GM21723 (cell line): ENCODE data around the gene C1QTNF3.
"Not testable (repeated sequence)": the region's sequence is repeated elsewhere in the genome, so short reads cannot be mapped to it uniquely, and the experiment has no call there.

Experiments
- ATAC-seq: cut with Tn5 transposase; IDR thresholded peaks from one replicate; pipeline ENCODE4 v1.9.1; 2021; ENCODE audit warnings: mild to moderate bottlenecking, moderate library complexity; ENCODE audit not compliant: unreplicated experiment

C1QTNF3 gene, protein sequence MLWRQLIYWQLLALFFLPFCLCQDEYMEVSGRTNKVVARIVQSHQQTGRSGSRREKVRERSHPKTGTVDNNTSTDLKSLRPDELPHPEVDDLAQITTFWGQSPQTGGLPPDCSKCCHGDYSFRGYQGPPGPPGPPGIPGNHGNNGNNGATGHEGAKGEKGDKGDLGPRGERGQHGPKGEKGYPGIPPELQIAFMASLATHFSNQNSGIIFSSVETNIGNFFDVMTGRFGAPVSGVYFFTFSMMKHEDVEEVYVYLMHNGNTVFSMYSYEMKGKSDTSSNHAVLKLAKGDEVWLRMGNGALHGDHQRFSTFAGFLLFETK

DNA sequence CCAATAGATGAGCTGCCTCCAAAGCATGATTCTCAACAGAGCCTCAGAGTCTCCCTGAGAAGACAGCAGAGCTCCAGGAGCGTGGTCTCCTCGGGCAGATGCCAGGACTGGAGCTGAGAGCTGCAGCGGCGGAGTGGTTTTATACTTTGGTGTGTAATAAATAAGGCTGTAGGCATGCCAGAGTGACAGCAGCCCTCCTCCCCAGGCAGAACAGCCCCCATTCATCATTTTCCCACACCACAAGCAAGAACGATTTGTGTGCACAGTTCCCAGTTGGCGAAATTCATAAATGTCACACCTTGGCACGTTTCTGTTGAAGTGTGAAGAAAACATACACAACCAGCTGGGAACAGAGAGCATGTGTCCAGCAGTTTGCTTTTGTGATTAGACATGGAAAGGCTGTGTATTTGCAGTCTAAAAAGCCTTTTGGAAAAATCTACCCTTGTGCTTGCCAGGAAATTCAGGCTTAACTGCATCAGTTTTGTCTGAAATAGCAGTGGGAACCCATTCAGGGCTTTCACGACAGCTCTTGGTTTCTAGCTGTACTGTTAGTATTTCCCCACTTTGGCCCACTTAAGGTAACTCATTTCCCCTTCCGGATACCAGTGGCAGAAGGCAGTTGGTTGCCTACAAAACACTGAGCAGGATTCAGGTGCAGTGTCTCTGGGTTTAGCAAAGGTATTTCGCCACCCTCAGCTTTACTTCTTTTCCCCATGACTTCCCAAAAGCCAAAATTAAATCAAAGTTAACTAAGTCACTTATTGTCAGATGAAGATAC is at the start of gene C1QTNF3:
TSS of gene C1QTNF3 (minus strand) at position 115 of the 778 bp plus-strand sequence. CDS start at position 27, 88 bp downstream.
- no peak for ATAC-seq

DNA sequence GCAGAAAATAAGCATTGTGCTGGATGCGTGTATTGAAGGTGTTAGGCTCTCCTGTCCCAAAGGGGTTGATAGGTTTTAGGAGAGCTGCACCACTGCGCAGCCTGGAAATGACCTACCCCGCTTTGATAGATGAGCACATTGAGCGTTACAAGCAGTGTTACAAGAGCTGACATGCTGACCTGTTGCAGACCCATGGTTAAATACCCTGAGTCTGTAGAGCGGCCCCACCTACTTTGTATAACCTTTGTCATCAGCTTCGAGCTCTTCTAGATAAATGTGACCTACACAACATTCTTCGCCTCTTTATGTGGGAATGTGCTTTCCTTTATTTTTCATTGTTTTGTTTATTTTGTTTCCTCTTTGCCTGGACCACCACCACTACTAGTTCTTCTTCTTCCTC is 48.0 kb upstream of the C1QTNF3 start:
- not testable (repeated sequence) for ATAC-seq

DNA sequence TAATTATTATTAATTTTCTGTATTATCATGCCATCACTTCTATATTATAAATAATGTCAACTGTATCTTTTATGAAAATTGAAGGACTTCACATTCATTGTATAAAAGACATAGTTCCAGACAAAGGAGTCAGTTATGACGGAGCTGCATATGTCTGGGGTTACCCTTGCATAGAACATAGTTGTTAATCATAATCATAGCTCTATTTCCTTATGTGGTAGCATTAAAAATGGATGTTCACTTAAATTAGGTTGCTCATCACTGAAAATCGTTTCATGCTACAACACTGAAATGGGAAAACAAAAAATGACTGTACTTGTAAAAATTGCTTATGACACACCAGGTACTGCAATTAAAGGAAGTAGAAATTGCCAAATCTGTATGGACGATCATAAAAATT is 46.8 kb upstream of the C1QTNF3 start:
- not testable (repeated sequence) for ATAC-seq

DNA sequence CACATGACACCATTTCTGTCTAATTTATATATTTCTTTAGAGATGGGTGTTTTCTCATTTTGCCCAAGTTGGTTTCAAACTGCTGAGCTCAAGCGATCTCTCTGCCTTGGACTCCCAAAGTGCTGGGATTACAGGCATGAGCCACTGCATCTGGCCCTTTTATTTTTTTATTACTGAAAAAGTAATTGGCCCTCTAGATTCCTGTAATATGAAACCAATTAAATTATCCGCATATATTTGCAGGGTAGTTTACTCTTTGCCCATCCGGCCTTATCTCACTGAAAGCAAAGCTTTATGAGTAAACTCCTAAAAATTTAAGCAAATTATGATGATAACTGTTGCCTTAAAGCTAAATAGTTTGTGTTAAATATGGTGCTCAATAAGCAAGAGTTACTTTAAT is 44.7 kb upstream of the C1QTNF3 start:
- not testable (repeated sequence) for ATAC-seq

DNA sequence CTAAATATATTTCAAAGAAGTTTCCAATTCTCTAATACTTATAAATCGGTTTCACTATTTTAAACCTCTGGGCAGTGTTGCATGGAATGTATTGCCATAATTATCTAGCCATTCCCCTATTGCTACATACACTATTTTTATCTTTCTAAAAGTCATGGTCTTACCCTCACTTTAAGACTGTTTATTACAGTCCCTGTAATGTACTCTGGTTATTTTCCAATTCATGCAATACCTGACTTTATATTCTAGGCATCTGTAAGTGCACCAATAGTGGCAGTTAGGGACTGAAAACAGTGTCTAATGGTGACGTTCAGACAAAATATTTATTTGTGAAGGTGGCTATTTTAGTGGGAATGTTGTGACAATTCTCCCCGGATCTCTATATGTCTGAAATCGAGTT is 40.9 kb upstream of the C1QTNF3 start:
- not testable (repeated sequence) for ATAC-seq

DNA sequence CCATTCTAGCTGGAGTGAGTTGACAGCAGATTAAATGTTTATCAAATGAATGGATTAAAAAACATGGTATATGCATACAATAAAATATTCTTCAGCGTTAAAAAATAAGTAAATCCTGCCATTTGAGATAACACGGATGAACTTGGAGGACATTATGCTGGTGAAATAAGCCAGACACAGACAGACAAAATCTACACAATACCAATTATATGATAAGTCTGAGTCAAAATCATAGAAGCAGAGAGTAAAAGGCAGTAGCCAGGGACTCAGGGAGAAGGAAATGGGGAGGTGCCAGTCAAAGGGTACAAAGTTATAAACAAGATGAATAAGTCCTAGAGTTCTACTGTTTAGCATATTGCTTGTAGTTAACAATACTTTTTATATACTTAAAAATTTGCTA is 36.5 kb upstream of the C1QTNF3 start:
- ATAC-seq = not testable (repeated sequence)

DNA sequence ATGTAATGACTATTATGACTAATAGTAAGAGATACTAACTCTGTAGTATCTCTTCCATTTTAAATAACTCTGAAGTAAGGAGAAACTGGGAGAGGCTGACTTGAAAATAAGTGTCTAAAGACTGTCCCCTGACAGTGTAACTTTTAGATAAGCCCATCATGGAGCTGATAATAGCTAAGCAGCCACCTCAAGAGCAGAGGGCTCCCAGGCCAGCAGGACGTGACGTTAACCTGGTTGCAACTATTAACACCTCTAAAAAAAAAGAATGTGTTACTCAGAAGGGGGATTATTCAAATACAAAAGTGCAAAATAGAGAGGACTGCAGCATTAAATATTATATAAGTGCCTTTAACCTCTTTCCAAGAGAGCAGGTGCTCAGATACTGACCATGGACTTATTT is 34.6 kb upstream of the C1QTNF3 start:
- not testable (repeated sequence) for ATAC-seq

DNA sequence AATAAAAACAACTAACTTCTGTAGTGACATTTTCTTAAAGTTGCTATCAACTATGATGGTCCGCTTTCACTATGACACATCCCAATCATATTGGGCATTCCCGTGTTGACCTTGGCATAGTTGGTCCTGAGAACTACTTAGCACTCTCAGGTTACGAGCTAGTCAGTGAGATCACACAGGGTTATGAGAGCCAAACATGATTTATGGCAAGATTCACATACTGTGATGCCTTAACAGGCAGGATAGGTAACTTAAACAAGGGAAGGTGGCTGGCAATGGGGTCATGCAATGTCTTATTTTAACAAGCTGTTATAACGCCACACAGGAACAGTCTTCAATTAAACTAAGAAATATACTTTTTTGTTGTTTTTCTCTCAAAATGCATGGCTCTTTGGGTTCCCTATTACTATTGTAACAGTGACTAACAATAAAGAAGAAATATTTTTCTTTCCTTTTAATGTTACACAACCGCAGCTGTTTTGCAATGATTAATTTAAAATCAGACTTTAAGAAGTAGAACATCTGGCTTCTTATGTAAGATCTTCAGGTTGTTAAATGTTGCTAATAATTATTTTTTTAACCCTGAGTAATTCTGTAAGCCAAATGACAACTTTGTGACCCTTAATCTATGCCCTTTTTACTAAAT is 33.8 kb upstream of the C1QTNF3 start:
- ATAC-seq = not testable (repeated sequence)

DNA sequence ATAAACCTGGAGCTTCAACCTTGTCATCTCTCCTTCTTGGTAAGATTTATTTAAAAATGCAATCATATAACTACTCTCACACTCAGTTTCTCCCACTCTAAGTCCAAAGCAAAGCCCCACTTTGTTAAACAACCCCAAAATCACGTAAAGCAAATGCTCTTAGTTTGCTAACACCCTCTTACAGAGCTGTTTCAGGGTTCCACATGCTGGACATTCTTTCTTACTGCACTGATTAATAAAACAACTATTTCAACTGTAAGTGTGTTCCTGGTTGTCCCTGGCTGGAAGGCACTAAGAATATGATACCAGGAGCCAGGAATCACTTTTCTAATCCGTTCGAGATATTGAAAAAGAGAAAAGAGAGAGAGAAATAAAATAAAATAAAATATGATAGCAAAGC is 31.5 kb upstream of the C1QTNF3 start:
- ATAC-seq = not testable (repeated sequence)

DNA sequence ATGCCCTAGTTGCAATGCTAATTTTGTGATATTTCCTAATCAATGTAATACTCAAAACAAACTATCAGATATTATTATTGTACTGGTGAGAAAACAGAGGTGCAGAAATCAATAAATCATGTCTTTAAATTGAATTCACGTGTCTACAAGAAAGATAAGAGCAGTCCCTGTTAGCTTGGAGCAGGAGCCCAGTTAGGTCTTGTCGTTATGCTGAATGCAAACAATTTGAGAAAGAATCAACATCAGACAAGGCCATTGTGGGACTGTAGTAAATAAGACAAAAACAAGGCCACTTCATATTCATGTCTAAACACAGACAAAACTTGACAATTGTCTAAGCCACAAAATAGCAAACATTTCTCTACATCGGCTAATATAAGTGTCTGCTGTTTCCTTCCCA is 31.1 kb upstream of the C1QTNF3 start:
- ATAC-seq = not testable (repeated sequence)

DNA sequence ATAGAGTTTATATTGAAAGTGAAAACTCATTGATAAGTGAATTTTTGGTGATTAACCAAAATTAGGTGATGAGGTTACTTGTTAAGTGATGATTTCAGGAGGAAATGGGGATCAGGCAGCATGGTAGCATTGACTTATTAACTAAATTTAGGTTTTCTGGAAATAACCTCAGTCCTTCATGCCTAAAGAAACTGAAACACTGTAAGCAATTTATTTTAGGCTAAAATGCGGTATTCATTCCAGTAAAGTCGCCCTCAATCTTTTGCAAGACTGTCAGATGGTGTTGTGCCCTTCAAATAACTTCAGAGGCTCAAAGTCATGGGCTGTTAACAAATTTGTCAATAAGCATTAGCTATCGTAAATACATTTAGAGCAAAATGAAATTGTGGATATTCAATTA is 27.6 kb upstream of the C1QTNF3 start:
- not testable (repeated sequence) for ATAC-seq

DNA sequence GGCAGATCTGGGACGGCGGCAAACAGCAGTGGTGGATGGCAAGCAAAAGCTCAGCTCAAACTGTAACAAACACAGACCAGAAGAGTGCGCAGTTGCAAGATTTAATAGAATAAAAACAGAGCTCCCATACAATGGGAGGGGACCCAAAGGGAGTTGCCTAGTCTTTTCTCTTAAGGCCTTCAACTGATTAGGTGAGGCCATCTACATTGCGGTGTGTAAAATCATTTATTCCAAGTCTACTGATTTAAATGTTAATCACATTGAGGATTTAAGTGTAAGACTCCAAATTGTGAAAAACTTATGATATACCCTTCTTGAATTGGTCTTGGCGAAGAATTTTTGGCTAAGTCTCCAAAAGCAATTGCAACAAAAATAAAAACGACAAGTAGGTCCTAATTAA is 21.6 kb upstream of the C1QTNF3 start:
- ATAC-seq = no peak

DNA sequence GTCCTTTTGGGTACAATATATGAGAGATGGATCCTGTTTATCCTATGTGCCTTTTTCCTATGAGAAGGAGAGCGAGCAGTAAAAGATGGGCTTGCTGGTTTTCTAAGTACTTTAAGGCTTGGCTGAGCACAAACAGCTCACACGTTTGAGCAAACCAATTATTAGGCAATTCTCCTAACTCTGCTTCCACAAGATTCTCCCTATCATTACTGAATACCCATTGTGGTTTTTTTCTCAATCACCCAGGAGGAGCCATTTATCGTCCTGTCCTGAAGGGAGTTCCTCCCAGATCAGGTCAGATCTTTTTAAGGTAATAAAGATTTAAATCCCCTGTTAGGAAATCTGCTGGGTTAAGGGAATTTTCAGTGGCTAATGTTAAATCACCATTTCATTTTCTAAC is 19.4 kb upstream of the C1QTNF3 start:
- ATAC-seq = no peak

DNA sequence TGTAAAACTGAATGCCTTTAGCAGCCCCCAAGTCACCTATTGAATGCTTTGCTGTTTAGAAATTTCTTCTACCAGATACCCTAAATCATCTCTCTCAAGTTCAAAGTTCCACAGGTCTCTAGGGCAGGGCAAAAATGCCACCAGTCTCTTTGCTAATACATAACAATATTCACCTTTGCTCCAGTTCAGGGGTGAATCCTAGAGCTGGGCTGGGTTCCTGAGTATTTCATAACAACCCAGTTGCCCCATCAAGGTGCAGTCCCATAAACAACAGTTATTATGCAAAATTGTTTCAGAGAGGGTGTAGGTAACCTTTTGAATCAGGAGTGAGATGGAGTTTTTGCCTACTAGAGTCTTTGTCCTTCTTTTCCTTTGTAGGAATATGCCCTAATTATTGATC is 19.0 kb upstream of the C1QTNF3 start:
- no peak for ATAC-seq

DNA sequence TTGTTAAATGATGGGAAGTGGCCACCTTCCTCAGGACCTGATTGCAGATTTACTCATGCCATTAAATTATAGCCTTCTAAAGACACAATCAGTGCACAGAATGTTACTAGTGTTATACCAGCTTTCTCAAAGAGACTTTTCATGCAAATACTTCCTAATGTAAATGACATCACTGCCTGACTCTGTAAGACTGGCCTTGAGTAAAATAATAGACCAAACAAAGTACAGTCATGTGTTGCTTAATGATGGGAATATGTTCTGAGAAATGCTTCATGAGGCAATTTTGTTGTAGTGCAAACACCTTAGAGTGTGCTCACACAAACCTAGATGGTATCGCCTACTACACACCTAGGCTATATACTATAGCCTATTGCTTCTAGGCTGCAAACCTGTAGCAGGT is 17.0 kb upstream of the C1QTNF3 start:
- ATAC-seq = no peak

DNA sequence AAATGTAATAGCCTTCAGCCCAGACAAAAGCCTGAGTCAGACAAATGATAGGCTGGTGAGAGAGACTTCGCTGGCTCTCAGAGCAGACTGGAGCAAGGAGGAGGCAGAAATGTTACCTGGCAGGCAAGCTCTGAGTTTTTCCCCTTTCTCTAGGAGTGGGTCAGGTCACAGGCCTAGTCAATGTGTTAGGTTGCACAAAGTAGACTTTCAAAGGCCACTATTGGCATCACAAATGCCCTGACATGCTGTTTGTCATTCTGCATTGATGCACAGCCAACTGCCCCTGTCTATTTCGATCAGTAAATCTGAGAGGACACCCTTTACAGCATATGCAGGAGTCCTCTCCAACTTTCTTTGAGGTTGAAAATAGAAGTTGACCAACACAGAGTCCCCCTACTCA is 15.5 kb upstream of the C1QTNF3 start:
- ATAC-seq = no peak

DNA sequence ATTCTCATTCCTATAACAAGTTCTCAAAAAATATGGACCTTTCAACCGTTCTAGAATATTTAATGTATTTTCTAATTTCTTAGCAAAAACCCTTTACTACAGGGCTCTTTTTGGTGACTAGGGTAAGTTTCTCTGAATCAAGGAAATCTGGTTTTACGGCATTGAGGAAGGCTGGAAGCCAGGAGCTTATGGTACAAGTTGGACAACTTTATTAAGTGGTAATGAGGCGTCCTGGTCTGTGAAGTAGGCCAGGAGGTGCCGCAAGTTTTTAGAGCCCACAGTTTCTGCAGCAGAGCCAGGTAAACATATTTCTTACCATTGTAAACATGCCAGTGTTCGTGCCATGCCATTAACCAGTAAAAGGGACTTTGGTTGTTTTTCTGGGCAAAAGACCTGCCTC is 14.6 kb upstream of the C1QTNF3 start:
- ATAC-seq = no peak

DNA sequence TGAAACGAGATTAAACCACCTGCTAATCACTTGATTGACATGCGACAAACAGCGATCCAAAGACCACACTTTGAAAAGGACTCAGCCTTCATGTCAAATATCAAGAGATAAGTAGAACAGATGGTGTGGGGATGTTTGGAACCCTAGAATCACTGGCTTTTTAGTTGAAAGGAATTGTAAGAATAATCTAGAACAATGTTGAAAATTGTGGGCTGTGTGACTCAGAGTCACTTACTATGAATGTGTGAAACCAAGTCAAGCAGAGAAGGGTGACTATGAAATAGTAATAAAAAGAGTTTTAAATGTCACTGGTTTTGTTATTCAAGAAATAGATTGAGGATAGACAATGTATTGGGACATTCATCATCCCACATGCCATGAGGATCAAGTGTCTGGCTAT is 14.1 kb upstream of the C1QTNF3 start:
- no peak for ATAC-seq

DNA sequence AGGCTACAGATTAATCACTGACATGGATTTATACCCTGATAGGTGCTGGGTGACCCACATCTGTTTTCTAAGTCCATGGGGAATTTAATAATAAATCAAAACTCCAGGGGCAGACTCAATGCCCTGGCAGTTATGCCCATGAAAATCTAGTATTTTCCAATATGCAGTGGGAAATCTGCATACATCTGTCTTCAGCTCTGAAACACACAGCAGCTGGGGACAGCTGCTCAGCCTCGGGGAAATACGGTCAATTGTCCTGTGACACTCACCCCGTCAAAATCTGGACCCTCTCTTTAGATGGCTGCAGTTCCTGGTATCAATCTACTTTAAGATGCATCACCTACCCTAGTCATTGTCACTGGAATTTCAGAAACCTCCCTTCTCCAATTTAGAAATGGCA is 12.7 kb upstream of the C1QTNF3 start:
- no peak for ATAC-seq

DNA sequence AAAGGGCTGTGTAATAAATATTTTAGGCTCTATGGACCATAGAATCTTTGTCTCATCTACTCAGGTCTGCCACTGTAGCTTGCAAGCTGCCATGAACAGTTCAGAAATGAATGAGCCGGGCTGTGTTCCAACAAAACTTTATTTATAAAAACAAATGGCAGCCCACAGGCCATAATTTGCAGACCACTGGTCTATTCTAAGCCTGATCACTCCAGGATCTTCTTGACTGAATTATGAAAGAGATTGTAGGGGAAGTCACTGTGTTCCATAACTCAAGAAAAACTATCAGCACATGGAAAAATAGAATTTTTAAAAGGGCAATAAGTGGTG is 11.4 kb upstream of the C1QTNF3 start:
- no peak for ATAC-seq

DNA sequence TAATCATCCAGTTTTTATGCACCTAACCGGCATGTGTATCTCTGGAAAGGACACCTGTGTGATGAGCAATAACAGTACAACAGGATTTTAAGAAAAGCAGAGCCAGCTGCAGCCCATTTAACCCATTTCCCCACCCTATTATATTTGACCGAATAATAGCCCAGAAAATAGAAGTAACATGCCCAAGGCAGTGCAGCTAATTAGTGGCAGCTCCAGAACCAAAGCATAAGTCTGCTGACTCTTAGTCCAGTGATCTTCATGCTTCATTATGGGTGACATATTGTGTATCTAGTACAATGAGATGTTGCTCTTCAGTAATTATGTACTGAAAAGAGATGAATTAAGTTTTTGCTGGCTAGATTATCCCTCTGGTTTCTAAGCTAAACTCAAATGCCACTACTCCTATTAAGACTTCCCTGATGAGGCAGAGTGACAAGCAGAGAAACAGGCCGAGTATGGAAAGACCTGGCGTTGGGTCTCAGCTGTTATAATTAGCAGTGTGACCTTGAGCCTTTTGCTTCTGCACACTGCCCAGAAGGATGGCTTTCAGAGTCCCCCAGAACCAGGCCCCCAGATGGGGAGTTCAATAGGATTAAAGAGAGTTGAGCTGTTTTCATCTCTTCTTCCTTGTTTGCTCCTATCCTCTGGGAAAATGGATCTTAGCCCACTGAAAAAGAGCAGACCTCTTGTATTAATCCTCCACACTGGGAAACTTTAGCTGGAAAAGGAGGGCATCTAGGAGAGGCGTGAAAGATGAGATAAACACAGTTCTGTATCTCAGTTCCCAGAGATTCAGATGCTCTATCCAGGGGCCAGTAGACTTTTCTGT is 10.8 kb upstream of the C1QTNF3 start:
- no peak for ATAC-seq
